ENCODE measurements around the gene HSPA1A. TPM values are rescaled to one million over a fixed set of nuclear protein-coding genes. Genes with fewer than 3 reads are reported as not detected.

The HSPA1A gene
- total and polyA plus RNA-seq, 9 of the 15 experiments (the other 6 are each of a cell fraction or from before 2014, with no cell fraction given): 2.2 to 273 (median 107) TPM

DNA sequence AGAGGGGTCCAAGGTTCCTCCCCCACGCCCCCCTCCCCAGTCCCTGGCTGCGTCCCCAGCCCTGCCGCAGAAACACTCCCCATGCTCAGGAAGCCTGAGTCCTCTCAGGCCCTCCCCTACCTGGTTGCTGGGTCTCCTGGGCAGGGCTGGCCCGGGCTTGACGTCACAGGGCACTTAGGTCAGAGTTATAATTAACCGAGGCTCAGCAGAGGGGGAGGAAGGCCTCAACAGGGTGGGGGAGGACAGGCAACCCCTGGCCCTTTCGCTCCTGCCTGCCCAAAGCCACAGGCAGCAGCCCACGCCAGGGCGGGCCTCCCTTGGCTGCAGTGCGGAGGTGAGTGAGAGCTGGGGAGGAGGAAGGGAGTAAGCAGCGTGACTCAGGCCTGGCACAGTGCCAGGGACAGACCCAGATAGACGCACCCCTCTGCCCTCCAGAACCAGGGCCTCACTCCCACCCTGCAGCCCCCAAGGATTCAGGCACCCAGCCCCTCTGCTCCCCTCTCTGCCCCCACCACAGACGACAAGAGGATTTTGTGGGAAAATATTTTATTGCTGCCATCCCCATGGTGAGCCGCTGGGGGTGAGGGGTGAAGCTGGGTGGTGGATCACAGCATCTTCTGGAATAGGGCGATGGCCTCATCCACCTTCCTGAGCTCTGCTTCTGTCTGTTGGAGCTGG is 38.2 kb upstream of the HSPA1A start, which contains the start of gene VWA7 (continued):
- TF ChIP-seq STAG1 (CRISPR knock-in tag; IDR thresholded peaks at IDR 0.05; ENCODE audit: borderline replicate concordance): no peak
- TF ChIP-seq ZNF780A (CRISPR knock-in tag; IDR thresholded peaks at IDR 0.05): no peak; the same call in 1 of the 2 replicates
- TF ChIP-seq ATF1 (CRISPR knock-in tag; IDR thresholded peaks at IDR 0.05): no peak; the same call in 1 of the 2 replicates
- TF ChIP-seq ATF1 (tag; IDR thresholded peaks at IDR 0.05): peak; percentile 97
- TF ChIP-seq ZNF146 (CRISPR knock-in tag; IDR thresholded peaks at IDR 0.05; ENCODE audit: unreplicated experiment): no peak
- TF ChIP-seq, protein P1, sequence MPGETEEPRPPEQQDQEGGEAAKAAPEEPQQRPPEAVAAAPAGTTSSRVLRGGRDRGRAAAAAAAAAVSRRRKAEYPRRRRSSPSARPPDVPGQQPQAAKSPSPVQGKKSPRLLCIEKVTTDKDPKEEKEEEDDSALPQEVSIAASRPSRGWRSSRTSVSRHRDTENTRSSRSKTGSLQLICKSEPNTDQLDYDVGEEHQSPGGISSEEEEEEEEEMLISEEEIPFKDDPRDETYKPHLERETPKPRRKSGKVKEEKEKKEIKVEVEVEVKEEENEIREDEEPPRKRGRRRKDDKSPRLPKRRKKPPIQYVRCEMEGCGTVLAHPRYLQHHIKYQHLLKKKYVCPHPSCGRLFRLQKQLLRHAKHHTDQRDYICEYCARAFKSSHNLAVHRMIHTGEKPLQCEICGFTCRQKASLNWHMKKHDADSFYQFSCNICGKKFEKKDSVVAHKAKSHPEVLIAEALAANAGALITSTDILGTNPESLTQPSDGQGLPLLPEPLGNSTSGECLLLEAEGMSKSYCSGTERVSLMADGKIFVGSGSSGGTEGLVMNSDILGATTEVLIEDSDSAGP (CRISPR knock-in tag; IDR thresholded peaks at IDR 0.05): no peak
- TF ChIP-seq CBX1 (IDR thresholded peaks at IDR 0.05; ENCODE audit: low read depth): peak; percentile 85; the same call in 1 of the 2 replicates
- no peak for TF ChIP-seq ILF3 (IDR thresholded peaks at IDR 0.05; ENCODE audit: borderline replicate concordance)
- no peak for TF ChIP-seq ADNP (tag; IDR thresholded peaks at IDR 0.05)
- 0 out of 2 replicates have a peak, but pooled peaks have one; percentile 29 for TF ChIP-seq GABPB2 (CRISPR knock-in tag; conservative IDR thresholded peaks at IDR 0.05)
- TF ChIP-seq HDAC6 (IDR thresholded peaks at IDR 0.05; ENCODE audit: low read depth, low read length): 0 out of 2 replicates have a peak, but pooled peaks have one; percentile 43
- TF ChIP-seq, protein P2, sequence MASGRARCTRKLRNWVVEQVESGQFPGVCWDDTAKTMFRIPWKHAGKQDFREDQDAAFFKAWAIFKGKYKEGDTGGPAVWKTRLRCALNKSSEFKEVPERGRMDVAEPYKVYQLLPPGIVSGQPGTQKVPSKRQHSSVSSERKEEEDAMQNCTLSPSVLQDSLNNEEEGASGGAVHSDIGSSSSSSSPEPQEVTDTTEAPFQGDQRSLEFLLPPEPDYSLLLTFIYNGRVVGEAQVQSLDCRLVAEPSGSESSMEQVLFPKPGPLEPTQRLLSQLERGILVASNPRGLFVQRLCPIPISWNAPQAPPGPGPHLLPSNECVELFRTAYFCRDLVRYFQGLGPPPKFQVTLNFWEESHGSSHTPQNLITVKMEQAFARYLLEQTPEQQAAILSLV (tag; IDR thresholded peaks at IDR 0.05): no peak
- no peak for TF ChIP-seq FUS (optimal IDR thresholded peaks at IDR 0.05; ENCODE audit: low read depth, low read length)
- TF ChIP-seq, protein P3, sequence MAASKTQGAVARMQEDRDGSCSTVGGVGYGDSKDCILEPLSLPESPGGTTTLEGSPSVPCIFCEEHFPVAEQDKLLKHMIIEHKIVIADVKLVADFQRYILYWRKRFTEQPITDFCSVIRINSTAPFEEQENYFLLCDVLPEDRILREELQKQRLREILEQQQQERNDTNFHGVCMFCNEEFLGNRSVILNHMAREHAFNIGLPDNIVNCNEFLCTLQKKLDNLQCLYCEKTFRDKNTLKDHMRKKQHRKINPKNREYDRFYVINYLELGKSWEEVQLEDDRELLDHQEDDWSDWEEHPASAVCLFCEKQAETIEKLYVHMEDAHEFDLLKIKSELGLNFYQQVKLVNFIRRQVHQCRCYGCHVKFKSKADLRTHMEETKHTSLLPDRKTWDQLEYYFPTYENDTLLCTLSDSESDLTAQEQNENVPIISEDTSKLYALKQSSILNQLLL (CRISPR knock-in tag; IDR thresholded peaks at IDR 0.05; ENCODE audit: borderline replicate concordance): no peak
- peak; percentile 85; the same call in 1 of the 2 replicates for TF ChIP-seq GABPB1 (CRISPR knock-in tag; IDR thresholded peaks at IDR 0.05)
- TF ChIP-seq, protein P4, sequence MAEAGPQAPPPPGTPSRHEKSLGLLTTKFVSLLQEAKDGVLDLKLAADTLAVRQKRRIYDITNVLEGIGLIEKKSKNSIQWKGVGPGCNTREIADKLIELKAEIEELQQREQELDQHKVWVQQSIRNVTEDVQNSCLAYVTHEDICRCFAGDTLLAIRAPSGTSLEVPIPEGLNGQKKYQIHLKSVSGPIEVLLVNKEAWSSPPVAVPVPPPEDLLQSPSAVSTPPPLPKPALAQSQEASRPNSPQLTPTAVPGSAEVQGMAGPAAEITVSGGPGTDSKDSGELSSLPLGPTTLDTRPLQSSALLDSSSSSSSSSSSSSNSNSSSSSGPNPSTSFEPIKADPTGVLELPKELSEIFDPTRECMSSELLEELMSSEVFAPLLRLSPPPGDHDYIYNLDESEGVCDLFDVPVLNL (CRISPR knock-in tag; IDR thresholded peaks at IDR 0.05; ENCODE audit: low read depth): no peak
- TF ChIP-seq, protein P5, sequence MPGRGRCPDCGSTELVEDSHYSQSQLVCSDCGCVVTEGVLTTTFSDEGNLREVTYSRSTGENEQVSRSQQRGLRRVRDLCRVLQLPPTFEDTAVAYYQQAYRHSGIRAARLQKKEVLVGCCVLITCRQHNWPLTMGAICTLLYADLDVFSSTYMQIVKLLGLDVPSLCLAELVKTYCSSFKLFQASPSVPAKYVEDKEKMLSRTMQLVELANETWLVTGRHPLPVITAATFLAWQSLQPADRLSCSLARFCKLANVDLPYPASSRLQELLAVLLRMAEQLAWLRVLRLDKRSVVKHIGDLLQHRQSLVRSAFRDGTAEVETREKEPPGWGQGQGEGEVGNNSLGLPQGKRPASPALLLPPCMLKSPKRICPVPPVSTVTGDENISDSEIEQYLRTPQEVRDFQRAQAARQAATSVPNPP (IDR thresholded peaks at IDR 0.05; ENCODE audit: borderline replicate concordance, insufficient read depth, insufficient read length): no peak
- TF ChIP-seq ZFP1 (CRISPR knock-in tag; IDR thresholded peaks at IDR 0.05): no peak
- TF ChIP-seq ZNF197 (CRISPR knock-in tag; IDR thresholded peaks at IDR 0.05; ENCODE audit: low read depth): peak; percentile 95
- peak; percentile 88 for TF ChIP-seq POLR2AphosphoS5 (IDR thresholded peaks at IDR 0.05; ENCODE audit: control insufficient read depth, insufficient read depth, low read depth, low read length)
- peak; percentile 0 for TF ChIP-seq RBM39 (optimal IDR thresholded peaks at IDR 0.05; ENCODE audit: low read depth, low read length)
- TF ChIP-seq ZNF23 (CRISPR knock-in tag; IDR thresholded peaks at IDR 0.05): no peak
- TF ChIP-seq SPI1 (IDR thresholded peaks at IDR 0.05; ENCODE audit: borderline replicate concordance, low read depth, low read length): peak; percentile 51
